Trophoblast cell (in vitro differentiated cells and primary cell): ENCODE data around the gene PHLDA3.

Experiments
- DNase-seq, 2 donors: peaks; one replicate each; pipeline ENCODE4 v3.0.0-alpha.2; 2016
- H2AFZ ChIP-seq: 2 replicates; pipeline ENCODE4 v1.6.1; 2013; ENCODE audit warnings: low read length, moderate library complexity, mild to moderate bottlenecking; ENCODE audit not compliant: insufficient read depth, poor library complexity
- H2AK5ac ChIP-seq: 2 replicates; pipeline ENCODE4 v1.6.1; 2013; ENCODE audit warnings: mild to moderate bottlenecking, low read length
- H2BK120ac ChIP-seq: 2 replicates; pipeline ENCODE4 v1.6.1; 2013; ENCODE audit warnings: low read length, mild to moderate bottlenecking, moderate library complexity; ENCODE audit not compliant: insufficient read depth, poor library complexity
- H2BK12ac ChIP-seq: 2 replicates; pipeline ENCODE4 v1.6.1; 2013; ENCODE audit warnings: mild to moderate bottlenecking, low read length, moderate library complexity
- H2BK5ac ChIP-seq: 2 replicates; pipeline ENCODE4 v1.6.1; 2013; ENCODE audit warnings: low read length, low read depth, moderate library complexity, mild to moderate bottlenecking; ENCODE audit not compliant: poor library complexity
- H3K14ac ChIP-seq: 2 replicates; pipeline ENCODE4 v1.6.1; 2013; ENCODE audit warnings: mild to moderate bottlenecking, low read length
- H3K18ac ChIP-seq: 2 replicates; pipeline ENCODE4 v1.6.1; 2013; ENCODE audit warnings: mild to moderate bottlenecking, low read length
- H3K23ac ChIP-seq: 2 replicates; pipeline ENCODE4 v1.6.1; 2013; ENCODE audit warnings: low read length
- H3K27ac ChIP-seq: 2 replicates; pipeline ENCODE4 v1.5.1; 2013; ENCODE audit warnings: low read depth, mild to moderate bottlenecking, inconsistent platforms, low read length, moderate library complexity
- H3K27me3 ChIP-seq: 2 replicates; pipeline ENCODE4 v1.6.1; 2013; ENCODE audit warnings: inconsistent platforms, mild to moderate bottlenecking, low read length, moderate library complexity; ENCODE audit not compliant: insufficient read depth
- H3K36me3 ChIP-seq, 2 experiments: 1 replicate in 1 of 2; 2 replicates in 1 of 2; pipeline ENCODE4 v1.6.1; 2013; ENCODE audit warnings: low read length in 2 of 2, mild to moderate bottlenecking in 2 of 2, moderate library complexity in 1 of 2; ENCODE audit not compliant: insufficient read depth in 2 of 2, control insufficient read depth in 1 of 2
- H3K4ac ChIP-seq: 2 replicates; pipeline ENCODE4 v1.6.1; 2013; ENCODE audit warnings: low read depth, mild to moderate bottlenecking, low read length, moderate library complexity
- H3K4me1 ChIP-seq, 2 experiments: 1 replicate in 1 of 2; 2 replicates in 1 of 2; pipeline ENCODE4 v1.6.1; 2013; ENCODE audit warnings: low read length in 2 of 2, mild to moderate bottlenecking in 2 of 2, moderate library complexity in 1 of 2; ENCODE audit not compliant: insufficient read depth in 2 of 2, control insufficient read depth in 1 of 2
- H3K4me2 ChIP-seq: 2 replicates; pipeline ENCODE4 v1.6.1; 2013; ENCODE audit warnings: inconsistent platforms, mild to moderate bottlenecking, low read length, moderate library complexity
- H3K4me3 ChIP-seq: 2 replicates; pipeline ENCODE4 v1.5.1; 2013; ENCODE audit warnings: mild to moderate bottlenecking, low read depth, low read length, inconsistent platforms
- H3K79me1 ChIP-seq: one replicate; pipeline ENCODE4 v1.6.1; 2013; ENCODE audit warnings: low read length
- H3K79me2 ChIP-seq: 2 replicates; pipeline ENCODE4 v1.6.1; 2013; ENCODE audit warnings: low read length, mild to moderate bottlenecking; ENCODE audit not compliant: control insufficient read depth, insufficient read depth, poor library complexity
- H3K9ac ChIP-seq: 2 replicates; pipeline ENCODE4 v1.6.1; 2013; ENCODE audit warnings: mild to moderate bottlenecking, low read length
- H3K9me3 ChIP-seq: 2 replicates; pipeline ENCODE4 v1.6.1; 2013; ENCODE audit warnings: low read depth, mild to moderate bottlenecking, control low read depth, inconsistent platforms, low read length; ENCODE audit not compliant: insufficient read depth
- H4K12ac ChIP-seq: 2 replicates; pipeline ENCODE4 v1.6.1; 2013; ENCODE audit warnings: low read depth, mild to moderate bottlenecking, low read length, moderate library complexity
- H4K8ac ChIP-seq: 2 replicates; pipeline ENCODE4 v1.6.1; 2013; ENCODE audit warnings: low read depth, mild to moderate bottlenecking, low read length, moderate library complexity
- H4K91ac ChIP-seq: one replicate; pipeline ENCODE4 v1.6.1; 2013; ENCODE audit warnings: low read depth, mild to moderate bottlenecking, low read length, moderate library complexity
- WGBS: extraction: QIAGEN DNeasy Blood & Tissue Kit; methylation state at CpG from one replicate; pipeline ENCODE4 v1.1.7; 2013; ENCODE audit warnings: missing lambda C conversion rate; ENCODE audit not compliant: insufficient read length, insufficient coverage; ENCODE audit errors: extremely low coverage; 5-methylcytosine and 5-hydroxymethylcytosine counted together

PHLDA3 gene

DNA sequence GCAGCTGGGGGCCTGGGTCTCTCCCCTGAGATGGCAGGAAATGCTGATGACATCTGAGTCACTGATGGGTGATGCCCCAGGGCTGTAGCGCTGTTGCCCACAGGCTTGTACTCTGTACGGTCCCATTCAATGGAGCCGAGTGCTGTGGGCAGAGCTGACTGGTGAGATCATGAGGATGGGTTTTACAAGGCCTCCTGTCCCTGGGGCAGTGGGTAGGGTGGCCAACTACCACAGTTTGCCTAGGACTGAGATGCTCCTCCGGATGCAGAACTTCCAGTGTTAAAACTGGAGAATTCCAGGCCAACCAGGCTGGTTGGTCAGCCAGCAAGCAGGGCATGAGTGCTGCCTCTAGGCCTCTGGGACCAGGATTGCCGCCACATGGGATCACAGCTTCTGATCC, 9.2 kb downstream of the PHLDA3 start:
- peak overlapping the region; percentile 83 for H2BK120ac ChIP-seq
- H2BK12ac ChIP-seq, result peak overlapping the region; percentile 96
- H2AK5ac ChIP-seq, result peak overlapping the region; percentile 85
- peaks cover 2% of the 10 kb centered on the region for H3K79me2 ChIP-seq
- H4K12ac ChIP-seq, result no peak overlapping the region
- no peak overlapping the region for H3K9ac ChIP-seq
- H3K27ac ChIP-seq, result no peak overlapping the region
- peak overlapping the region; percentile 67 for H2BK5ac ChIP-seq
- H3K4ac ChIP-seq, result peak overlapping the region; percentile 30
- no CpG with 5 or more reads among the region's 5 CpGs for WGBS
- no peak overlapping the region for H3K23ac ChIP-seq
- H3K14ac ChIP-seq, result peak overlapping the region; percentile 69
- no peak overlapping the region for H2AFZ ChIP-seq
- DNase-seq, result no peak
- peak overlapping the region; percentile 67 for H3K18ac ChIP-seq
- peaks cover 3 to 5% of the 10 kb centered on the region in 2 experiments for H3K36me3 ChIP-seq
- peaks cover 43 to 46% of the 10 kb centered on the region in 2 experiments for H3K4me1 ChIP-seq
- H4K8ac ChIP-seq, result peak overlapping the region; percentile 12
- no peak overlapping the region for H3K4me2 ChIP-seq
- peak overlapping the region; percentile 92 for H4K91ac ChIP-seq
- peaks cover 32% of the 10 kb centered on the region for H3K79me1 ChIP-seq
- H3K27me3 ChIP-seq, result no peaks in the 10 kb centered on the region
- no peak overlapping the region for H3K4me3 ChIP-seq
- H3K9me3 ChIP-seq, result no peaks in the 10 kb centered on the region

DNA sequence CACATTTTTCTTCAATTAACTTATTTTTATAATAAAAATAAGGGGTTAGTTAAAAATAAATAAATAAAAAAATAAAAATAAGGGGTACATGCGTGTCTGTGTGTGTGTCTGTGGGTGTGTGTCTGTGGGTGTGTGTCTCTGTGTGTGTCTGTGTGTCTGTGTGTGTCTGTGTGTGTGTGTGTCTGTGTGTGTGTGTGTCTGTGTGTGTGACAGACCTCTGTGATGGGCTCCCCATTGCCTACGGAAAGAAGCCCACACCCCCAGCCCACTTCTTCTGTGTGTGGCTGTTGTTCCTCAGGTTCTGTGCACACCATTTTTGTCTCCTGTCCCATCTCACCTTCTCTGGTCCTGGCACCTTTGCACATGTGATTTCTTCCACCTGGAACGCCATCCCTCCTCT, 9.9 kb downstream of the PHLDA3 start:
- Histone ChIP-seq H3K18ac (no peak overlapping the region), H2BK120ac (no peak overlapping the region), H3K9me3 (no peaks in the 10 kb centered on the region), H3K36me3 (no peaks in the 10 kb centered on the region), H4K8ac (no peak overlapping the region), H3K27ac (no peak overlapping the region), H2AFZ (no peak overlapping the region), H3K23ac (no peak overlapping the region), H3K79me2 (peaks cover 2% of the 10 kb centered on the region), H2BK5ac (no peak overlapping the region), H2BK12ac (peak overlapping the region; percentile 64), H3K9ac (no peak overlapping the region), H2AK5ac (no peak overlapping the region), H3K4ac (no peak overlapping the region), H4K12ac (no peak overlapping the region), H3K79me1 (peaks cover 32% of the 10 kb centered on the region), H3K4me1 (peaks cover 43 to 46% of the 10 kb centered on the region in 2 experiments), H4K91ac (peak overlapping the region; percentile 11), H3K4me2 (no peak overlapping the region), H3K14ac (no peak overlapping the region), H3K4me3 (no peak overlapping the region), H3K27me3 (no peaks in the 10 kb centered on the region)
- no peak for DNase-seq
- 100% methylated on average over 1 of the region's 3 CpGs for WGBS

DNA sequence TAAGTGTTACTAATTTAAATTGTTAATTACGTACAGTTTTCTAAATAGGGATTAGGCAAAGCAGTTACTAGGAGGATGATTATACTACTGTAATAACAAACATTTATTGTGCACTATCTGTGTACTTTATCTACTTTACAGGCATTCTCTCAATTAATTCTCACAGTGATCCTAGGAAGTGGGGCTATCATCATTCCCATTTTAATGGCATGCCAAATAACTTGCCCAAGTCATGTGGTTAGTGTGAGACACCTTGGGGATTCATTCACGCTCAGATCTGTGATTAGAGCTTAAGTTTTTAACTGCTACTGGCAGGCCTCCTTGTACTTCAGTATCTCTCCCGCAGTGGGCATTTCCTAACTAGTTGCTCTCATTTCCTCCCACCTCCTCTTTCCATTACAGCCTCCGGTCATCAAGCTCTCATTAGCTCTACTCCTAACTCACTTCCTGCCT, 11.5 kb downstream of the PHLDA3 start:
- Histone ChIP-seq H3K4ac (no peak overlapping the region), H3K9ac (no peak overlapping the region), H2BK12ac (peak overlapping the region; percentile 11), H4K91ac (peak overlapping the region; percentile 20), H3K79me2 (peaks cover 2% of the 10 kb centered on the region), H3K18ac (no peak overlapping the region), H3K9me3 (no peaks in the 10 kb centered on the region), H4K12ac (no peak overlapping the region), H3K27me3 (no peaks in the 10 kb centered on the region), H2BK5ac (no peak overlapping the region), H3K23ac (no peak overlapping the region), H3K4me2 (no peak overlapping the region), H2BK120ac (no peak overlapping the region), H3K4me3 (no peak overlapping the region), H4K8ac (no peak overlapping the region), H3K79me1 (peaks cover 29% of the 10 kb centered on the region), H3K27ac (no peak overlapping the region), H2AFZ (no peak overlapping the region), H3K4me1 (peaks cover 40 to 41% of the 10 kb centered on the region in 2 experiments), H2AK5ac (no peak overlapping the region), H3K36me3 (no peaks in the 10 kb centered on the region), H3K14ac (no peak overlapping the region)
- DNase-seq, result no peak
- no CpG with 5 or more reads among the region's 4 CpGs for WGBS

DNA sequence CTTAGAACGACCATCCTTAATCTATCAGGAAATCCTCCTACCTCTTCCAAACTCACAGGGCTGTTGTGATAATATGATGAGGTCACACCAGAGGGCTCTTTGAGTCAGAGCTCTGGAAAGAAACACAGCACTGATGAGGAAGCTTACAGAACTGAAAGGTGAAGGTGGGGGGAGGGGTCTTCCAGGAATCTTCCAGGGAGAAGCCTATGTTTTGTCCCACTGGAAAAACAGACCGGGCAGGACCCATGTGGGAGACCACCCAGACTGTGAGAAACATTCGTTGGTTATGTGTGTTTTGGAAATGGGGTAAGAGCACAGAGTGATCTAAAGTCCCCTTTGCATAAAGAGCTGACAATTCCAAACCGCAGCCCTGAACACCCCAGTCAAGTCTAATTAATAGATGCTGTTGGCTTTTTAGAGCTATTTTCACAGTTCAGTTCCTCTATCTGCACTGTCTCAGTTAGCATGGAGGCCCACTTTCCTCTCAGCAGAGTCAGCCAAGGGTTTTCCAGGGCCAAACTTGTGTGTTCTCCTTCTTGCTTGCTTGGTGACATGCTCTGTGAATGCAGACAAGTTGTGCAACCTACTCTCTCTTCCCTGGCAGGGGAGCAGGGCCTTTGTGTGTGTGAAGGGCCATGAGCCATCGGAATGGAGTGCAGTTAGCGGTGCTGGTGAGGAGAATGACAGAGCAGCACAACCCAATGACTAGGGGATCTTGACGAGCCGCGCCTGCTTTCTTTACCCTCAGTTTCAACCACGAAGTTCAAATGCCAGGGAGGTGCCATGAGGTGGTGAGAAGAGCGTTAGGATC, 12.3 kb downstream of the PHLDA3 start:
- Histone ChIP-seq H4K8ac (peak overlapping the region; percentile 45), H3K18ac (peak overlapping the region; percentile 4)
- DNase-seq, result peak; percentile 89 to 90

More for the DNA sequence above, 12.3 kb downstream of the PHLDA3 start:
- H3K9me3 ChIP-seq, result no peaks in the 10 kb centered on the region
- peak overlapping the region; percentile 20 for H3K14ac ChIP-seq
- H3K79me1 ChIP-seq, result peaks cover 23% of the 10 kb centered on the region
- H3K79me2 ChIP-seq, result peaks cover 1% of the 10 kb centered on the region
- H3K27ac ChIP-seq, result peak overlapping the region; percentile 72
- peak overlapping the region; percentile 62 for H2BK12ac ChIP-seq
- no peak overlapping the region for H3K9ac ChIP-seq
- no peaks in the 10 kb centered on the region for H3K36me3 ChIP-seq
- peak overlapping the region; percentile 26 for H2AFZ ChIP-seq
- no peak overlapping the region for H3K4me3 ChIP-seq
- H2AK5ac ChIP-seq, result no peak overlapping the region
- H3K4me2 ChIP-seq, result peak overlapping the region; percentile 19
- no peaks in the 10 kb centered on the region for H3K27me3 ChIP-seq
- H3K4me1 ChIP-seq, result peaks cover 34 to 35% of the 10 kb centered on the region in 2 experiments
- peak overlapping the region; percentile 59 for H4K91ac ChIP-seq
- H4K12ac ChIP-seq, result no peak overlapping the region
- no peak overlapping the region for H3K4ac ChIP-seq
- no peak overlapping the region for H3K23ac ChIP-seq
- H2BK120ac ChIP-seq, result peak overlapping the region; percentile 41
- peak overlapping the region; percentile 62 for H2BK5ac ChIP-seq
- no CpG with 5 or more reads among the region's 11 CpGs for WGBS
